Ovary (tissue), 3 donors: Measurements from ENCODE around the gene TSPAN3.

Experiments
- CTCF ChIP-seq, 3 donors: fragments of 450-650 bp in 2 of 3; fragments of 200-600 bp in 1 of 3; IDR thresholded peaks; one replicate each; pipeline versions ENCODE4 v1.5.1 to v1.8.0; 2016 to 2022; ENCODE audit warnings: antibody characterized with exemption in 3 of 3, mild to moderate bottlenecking in 1 of 3
- EP300 ChIP-seq: sonication (generic); formaldehyde crosslinking; IDR thresholded peaks from one replicate; pipeline ENCODE4 v1.6.1; 2017; ENCODE audit warnings: antibody characterized with exemption
- POLR2A ChIP-seq: fragments of 450-650 bp; IDR thresholded peaks from one replicate; pipeline ENCODE4 v1.6.1; 2017; ENCODE audit warnings: antibody characterized with exemption, mild to moderate bottlenecking, moderate library complexity
- donor health status: DM: no; HTN: no; CAD: no.

GRCh38 chr15:77027111-77027696 lies 43.7 kb downstream of the TSPAN3 start:
- TF ChIP-seq CTCF (IDR thresholded peaks at IDR 0.05), result no peak
- TF ChIP-seq POLR2A, result no peak
- TF ChIP-seq EP300, result no peak
